Measurements from ENCODE around the gene FMN1.
A peak's percentile ranks its signal among the peaks of the same experiment; 100 is the strongest.

FMN1 gene

GRCh38 chr15:32840507-32841245 lies 353.8 kb downstream of the FMN1 start:
- no peak for TF ChIP-seq CTCF (IDR thresholded peaks at IDR 0.05; ENCODE audit: insufficient read depth, low read depth, low read length, missing control alignments)
- DNase-seq (ENCODE audit: low read depth) = no peak
- H3K4me3 ChIP-seq (ENCODE audit: low read length) = no peak overlapping the region

GRCh38 chr15:32838820-32839219 lies 355.7 kb downstream of the FMN1 start:
- peak; percentile 74 for DNase-seq (ENCODE audit: low read depth)
- TF ChIP-seq CTCF (IDR thresholded peaks at IDR 0.05; ENCODE audit: insufficient read depth, low read depth, low read length, missing control alignments) = no peak
- H3K4me3 ChIP-seq (ENCODE audit: low read length) = no peak overlapping the region

- TF ChIP-seq CTCF (IDR thresholded peaks at IDR 0.05; ENCODE audit: insufficient read depth, low read depth, low read length, missing control alignments) = no peak
- H3K4me3 ChIP-seq (ENCODE audit: low read length) = no peak overlapping the region
- no peak for DNase-seq (ENCODE audit: low read depth)
Measured at GRCh38 chr15:32838338-32838737, 356.2 kb downstream of the FMN1 start.

- no peak for DNase-seq (ENCODE audit: low read depth)
- H3K4me3 ChIP-seq (ENCODE audit: low read length) = no peak overlapping the region
- no peak for TF ChIP-seq CTCF (IDR thresholded peaks at IDR 0.05; ENCODE audit: insufficient read depth, low read depth, low read length, missing control alignments)
Measured at GRCh38 chr15:32837935-32838334, 356.6 kb downstream of the FMN1 start.

- no peak overlapping the region for H3K4me3 ChIP-seq (ENCODE audit: low read length)
- no peak for TF ChIP-seq CTCF (IDR thresholded peaks at IDR 0.05; ENCODE audit: insufficient read depth, low read depth, low read length, missing control alignments)
- no peak for DNase-seq (ENCODE audit: low read depth)
Measured at GRCh38 chr15:32834156-32834555, 360.4 kb downstream of the FMN1 start.

- H3K4me3 ChIP-seq (ENCODE audit: low read length) = no peak overlapping the region
- DNase-seq (ENCODE audit: low read depth) = peak; percentile 55
- no peak for TF ChIP-seq CTCF (IDR thresholded peaks at IDR 0.05; ENCODE audit: insufficient read depth, low read depth, low read length, missing control alignments)
Measured at GRCh38 chr15:32833379-32833821, 361.1 kb downstream of the FMN1 start.

- TF ChIP-seq CTCF (IDR thresholded peaks at IDR 0.05; ENCODE audit: insufficient read depth, low read depth, low read length, missing control alignments) = no peak
- no peak for DNase-seq (ENCODE audit: low read depth)
- H3K4me3 ChIP-seq (ENCODE audit: low read length) = no peak overlapping the region
Measured at GRCh38 chr15:32831485-32831884, 363.0 kb downstream of the FMN1 start.

Measured in epithelial cell of esophagus (primary cell).